ENCODE measurements around the gene TSTD2.

Gene TSTD2

DNA sequence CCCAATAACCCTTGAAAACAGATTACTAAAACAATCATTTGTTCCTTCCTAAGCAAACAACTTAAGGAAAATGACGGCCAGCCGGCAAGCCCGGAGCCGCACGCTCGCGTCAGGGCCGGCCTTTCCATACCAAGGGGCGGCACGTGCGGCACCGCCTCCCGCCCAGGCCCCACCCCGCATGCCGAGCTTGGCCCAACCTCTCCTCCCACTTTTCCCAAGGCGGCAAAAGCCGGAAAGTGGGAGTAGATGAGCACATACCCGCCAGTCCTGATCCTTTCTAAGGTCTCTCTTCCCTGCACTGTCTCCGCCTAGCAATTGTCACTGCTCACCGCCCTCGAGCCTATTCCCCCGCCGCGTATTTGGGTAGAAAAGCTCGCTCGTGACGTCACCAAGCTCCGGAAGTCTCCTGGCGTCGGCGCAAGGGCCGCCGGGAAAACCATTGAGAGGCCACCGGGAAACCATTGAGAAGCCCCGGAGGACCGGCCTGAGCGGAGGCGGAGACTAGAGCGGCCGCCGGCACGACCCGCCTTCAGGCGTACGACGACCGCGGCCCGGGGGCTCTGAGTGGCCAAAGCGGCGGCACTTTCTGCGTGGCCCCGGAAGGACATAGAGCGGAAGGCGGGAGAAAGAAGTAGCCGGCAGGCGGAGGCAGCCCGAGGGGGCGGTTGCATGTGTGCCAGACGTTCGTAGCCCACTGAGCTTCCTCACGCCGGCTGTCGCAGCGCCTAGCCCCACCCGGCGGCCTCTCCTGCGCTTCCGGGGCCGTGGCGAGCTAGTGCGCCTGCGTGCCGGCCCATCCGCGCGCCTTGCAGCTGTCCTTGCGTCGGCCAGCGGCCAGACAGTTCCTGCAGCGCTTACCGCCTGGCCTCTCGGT is at the start of gene TSTD2, which contains the start of gene NCBP1:
TSTD2 (minus strand) TSS at position 384 of the 874 bp plus-strand sequence. CDS start 5,806 bp downstream, outside the sequence.
NCBP1 (plus strand) TSS at position 837 of the 874 bp plus-strand sequence. CDS start 61 bp downstream, outside the sequence.
- DNase-seq (ENCODE audit: low spot score) = peak; percentile 98

DNA sequence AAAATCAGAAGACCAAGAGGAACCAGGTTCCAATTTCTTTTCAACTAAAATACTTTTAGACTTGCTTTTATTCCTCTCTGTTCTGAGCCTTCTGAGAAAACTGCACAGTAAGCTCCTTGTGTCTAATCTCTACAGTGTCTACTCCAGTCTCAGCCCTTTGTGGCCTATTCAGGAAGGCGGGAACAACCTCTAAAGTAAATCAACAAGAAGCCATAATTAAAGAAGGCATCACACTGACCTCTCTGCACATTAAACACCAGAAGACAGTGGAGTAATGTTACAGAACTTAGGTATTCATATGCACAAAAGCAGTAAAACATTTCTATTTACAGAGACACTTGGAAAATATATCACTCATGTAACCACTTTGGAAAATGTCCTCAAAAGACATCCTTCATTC is 49.1 kb upstream of the TSTD2 start:
- no peak for DNase-seq (ENCODE audit: low spot score)

DNA sequence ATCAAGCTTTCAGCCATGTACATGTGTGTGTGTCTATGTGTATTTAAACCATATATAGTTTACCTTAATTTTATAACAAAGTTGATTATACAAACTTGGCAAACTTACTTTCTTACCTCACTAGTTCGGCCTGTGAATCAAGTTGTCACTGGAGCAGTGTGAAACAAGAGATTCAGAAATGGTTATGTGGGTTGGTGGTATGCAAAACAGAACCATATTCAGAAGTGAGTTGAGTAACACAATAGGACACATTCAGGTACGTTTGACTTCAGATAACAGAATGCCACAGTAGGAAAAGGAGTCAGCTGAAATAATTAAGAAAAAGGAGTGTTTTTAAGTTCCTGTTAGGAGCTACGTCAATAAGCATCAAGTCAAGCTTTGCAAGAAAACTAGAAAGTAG is 42.5 kb upstream of the TSTD2 start:
- no peak for DNase-seq (ENCODE audit: low spot score)

DNA sequence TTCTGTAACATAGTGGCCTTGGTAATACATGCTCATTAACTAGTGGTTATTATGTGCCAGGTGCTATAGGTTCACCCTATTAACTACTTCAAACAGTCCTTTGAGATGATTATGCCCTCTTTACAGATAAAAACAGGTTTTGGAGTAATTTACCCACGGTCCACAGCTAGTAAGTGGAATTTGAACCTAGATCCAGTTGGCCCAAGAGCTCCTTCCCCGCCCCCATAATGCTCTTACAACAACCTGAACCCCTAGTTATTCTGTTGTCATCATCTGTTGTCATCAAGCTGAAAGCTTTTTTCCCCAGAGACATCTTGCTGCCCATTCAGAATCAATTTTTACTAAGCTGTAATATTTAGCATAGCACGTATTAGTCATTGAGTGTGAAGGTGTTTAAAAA is 40.8 kb upstream of the TSTD2 start:
- no peak for DNase-seq (ENCODE audit: low spot score)

DNA sequence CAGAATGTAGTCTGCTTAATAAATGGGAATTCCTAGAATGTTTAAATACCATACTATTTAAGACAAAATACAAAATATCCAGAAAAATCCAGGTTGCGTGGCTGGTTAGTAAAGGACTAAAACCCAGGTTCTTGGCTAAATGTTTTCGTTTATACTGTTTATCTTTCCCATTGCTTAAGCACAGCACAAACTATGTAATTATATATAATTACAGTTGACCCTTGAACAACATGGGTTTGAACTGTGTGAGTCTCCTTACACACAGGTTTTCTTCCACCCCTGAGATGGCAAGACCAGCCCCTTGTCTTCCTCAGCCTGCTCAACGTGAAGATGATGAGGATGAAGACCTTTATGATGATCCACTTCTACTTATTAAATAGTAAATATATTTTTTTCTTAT is 39.2 kb upstream of the TSTD2 start:
- DNase-seq (ENCODE audit: low spot score) = no peak

DNA sequence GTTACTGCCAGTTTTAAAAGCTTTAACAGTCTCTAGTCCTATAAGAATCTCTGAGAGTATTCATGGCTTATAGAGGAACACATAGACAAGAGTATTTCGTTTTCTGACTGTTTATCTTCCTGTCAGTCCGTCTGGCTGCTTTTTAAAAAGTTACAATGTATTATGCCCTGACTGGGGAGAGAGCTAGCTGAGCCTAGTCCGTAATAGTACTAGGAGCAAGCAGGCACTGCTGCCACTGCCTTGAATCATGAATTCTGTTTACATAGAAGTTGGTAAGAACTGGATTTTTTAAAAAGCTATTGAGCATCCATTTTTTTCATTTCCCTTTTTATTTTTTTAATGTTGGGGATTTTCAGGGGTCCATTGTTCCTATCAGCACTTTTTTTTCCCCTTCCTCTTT is 37.4 kb upstream of the TSTD2 start:
- no peak for DNase-seq (ENCODE audit: low spot score)

DNA sequence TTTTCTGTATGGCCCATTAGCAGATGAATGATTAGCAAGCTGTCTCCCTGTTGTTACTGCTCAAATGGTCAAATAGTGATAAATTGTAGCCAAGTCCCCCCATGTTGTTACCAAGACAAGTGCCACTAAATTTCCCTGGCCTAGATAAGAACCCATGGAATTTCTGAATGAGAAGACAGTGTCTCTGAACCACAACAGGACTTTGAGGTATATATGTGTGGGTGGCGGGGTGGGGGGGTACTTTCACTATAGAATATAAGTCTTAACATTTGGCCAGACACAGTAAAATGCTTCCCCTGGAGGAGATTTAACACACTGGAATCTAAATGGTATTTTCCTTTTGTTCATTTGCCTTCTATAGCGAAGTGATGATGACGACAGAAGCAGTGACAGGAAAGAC is 35.3 kb upstream of the TSTD2 start:
- no peak for DNase-seq (ENCODE audit: low spot score)

DNA sequence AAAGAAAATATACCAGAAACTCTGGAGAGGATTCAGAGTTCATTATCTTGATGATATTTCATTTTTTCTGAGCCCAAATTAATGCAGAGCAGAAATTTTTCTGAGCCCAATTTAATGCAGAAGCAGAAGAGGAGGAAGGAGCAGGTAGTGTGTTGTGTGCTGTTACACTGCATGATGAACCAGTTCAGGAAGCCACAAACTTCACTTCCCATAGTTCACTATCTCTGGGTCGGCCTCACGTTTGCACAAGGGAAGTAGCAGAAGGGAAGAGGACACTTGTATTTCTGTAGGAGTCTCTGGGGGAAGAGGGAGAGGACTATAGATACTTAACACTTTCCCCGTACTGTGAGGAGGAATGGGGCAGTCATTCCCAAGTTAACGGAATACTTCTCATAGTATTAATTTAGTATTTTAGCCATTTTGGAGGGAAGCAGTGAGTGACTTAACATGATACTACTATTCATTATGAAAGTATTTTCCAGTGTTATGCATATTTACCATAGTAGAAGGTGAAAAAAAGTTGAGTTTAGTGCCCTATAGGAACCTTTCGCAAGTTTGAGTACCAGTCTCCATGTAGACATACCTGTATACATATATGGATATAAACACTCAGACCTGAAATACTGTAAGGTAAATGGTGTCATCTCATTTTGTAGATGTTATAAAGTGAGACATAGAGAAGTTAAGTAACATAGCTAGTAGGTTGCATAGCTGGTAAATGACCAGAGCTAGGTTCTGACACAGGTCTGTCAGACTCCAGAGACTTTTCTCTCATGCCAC is 33.9 kb upstream of the TSTD2 start:
- no peak for DNase-seq (ENCODE audit: low spot score)

DNA sequence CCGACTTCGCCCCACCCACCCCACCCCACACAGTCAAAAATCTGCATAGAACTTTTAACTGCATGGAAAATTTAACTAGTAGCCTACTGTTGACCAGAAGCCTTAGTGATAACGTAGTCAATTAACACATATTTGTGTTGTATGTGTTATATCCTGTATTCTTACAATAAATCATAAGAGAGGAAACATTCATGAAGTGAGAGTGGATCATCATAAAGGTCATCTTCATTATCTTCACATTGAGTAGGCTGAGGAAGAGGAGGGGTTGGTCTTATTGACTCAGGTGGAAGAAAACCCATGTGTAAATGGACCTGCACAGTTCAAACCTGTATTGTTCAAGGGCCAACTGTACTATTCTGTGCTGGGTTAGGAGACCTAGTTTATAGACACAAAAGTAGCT is 32.6 kb upstream of the TSTD2 start:
- no peak for DNase-seq (ENCODE audit: low spot score)

DNA sequence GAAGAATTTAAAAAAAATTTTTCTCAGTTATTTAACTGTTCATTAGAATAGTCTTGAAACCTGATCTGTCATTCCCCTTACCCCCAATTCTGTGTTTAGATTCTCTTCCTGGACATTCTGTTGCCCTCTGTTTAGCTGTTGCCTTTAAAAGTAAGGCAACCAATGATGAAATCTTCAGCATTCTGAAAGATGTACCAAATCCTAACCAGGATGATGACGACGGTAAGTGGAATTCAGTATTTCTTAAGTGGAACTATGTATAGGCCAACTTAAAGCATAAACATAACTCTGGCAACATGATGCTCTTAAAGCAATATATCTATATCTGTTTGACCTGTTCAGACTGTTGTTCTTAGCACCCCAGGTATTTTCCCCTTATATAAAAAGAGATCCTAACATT is 27.7 kb upstream of the TSTD2 start:
- no peak for DNase-seq (ENCODE audit: low spot score)

DNA sequence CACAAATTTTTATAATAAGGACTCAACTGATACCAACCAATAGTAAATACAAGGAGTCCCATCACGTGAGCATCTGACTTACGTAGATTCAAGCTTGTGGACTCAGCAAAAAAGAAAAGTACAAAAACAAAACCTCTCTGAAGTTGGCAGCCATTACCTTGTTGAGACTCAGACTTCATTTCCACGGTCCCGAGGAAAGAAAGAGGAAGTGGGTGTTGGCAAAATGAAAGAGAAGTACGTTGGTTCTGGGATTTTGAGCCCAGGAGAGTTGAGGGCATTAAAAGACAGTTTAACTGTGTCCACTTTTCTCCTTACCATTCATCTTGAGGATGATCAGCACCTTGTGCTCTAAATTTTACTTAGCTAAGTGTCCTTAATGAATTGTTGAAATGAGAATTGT is 27.2 kb upstream of the TSTD2 start:
- no peak for DNase-seq (ENCODE audit: low spot score)

DNA sequence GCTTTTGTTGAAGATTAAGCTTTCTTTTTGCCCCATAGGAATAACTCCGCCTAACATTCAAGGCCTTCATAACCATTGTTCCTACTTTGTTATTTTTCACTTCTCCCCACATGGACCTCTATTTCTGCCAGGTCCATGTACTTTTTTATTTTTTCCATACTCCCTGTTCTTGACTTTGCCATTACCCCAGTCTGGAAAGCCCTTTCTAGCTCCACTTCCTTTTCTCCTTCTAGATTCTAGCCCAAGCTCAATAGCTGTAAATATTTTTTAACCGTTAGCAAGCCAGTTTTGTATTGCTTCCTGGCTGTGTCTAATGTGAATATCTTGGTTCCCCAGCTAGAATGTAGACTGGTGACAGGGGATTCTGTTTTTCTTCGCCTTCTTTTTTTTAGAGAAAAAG is 26.6 kb upstream of the TSTD2 start:
- no peak for DNase-seq (ENCODE audit: low spot score)

DNA sequence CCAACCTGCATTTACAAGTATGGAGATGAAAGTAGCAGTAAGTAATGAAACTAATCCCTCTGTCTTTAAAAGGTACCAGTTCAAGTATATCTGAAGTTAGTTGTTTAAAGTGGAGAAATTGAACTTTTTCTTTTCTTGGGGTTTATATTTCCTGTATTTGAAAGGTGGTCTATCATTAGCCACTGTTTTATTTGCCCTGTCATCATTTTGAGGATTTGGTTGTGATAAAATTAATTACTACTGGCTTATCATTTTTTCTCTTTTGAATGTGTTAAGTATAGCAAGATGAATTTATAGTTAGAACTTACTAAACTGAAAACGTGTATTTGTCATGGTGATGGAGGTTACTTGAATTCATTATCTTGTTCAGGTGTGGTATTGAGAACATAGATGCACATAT is 25.5 kb upstream of the TSTD2 start:
- DNase-seq (ENCODE audit: low spot score) = no peak

DNA sequence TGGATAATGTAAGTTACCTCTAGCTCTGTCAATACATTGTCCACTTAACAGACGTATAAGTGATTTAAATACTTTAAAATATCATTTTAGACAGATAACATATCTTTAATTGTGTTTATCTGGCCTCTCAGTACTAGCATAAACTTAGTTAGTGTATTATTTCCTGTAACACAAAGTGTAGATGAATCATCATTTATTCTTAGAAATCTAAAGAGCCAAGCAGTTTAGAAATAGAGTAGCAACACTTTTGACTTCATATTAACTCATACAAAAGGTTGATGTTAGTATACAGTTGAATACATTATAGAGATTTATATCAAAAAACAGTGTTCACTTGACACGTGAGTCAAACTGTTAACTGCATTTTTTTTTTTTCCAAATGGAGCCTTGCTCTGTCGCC is 18.5 kb upstream of the TSTD2 start:
- no peak for DNase-seq (ENCODE audit: low spot score)

DNA sequence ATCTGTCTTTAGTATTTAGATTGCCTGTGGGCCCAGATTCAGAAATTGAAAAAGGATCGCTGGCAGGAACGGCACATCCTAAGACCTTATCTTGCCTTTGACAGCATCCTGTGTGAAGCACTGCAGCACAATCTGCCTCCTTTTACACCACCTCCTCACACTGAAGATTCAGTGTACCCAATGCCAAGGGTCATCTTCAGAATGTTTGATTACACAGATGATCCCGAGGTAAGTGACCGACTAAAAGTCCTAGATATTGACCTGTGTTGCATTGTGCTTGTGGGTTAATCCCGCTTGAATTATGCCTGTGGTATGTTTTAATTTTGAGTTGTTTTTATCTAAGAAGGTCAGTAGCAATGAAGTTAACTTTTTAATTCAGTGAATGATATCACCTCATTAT is 14.8 kb upstream of the TSTD2 start:
- DNase-seq (ENCODE audit: low spot score) = no peak

DNA sequence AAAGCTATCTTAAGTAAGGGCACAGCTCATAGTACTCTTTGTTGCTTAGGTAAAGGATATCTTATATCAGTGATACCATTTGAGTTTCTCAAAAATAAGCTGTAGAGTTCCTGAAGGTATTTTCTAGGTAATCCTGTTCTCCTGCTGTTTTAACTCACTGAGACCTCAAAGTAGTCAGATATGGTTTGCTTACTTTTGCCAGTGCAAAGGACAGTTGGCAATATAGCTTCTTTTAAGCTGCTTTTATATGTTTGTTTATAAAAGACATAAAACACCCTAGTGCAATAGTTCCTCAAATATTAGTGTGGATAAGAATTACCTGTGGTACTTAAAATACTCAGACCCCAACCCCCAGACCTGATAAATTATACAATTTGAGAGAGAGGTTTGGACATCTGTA is 12.6 kb upstream of the TSTD2 start:
- no peak for DNase-seq (ENCODE audit: low spot score)

DNA sequence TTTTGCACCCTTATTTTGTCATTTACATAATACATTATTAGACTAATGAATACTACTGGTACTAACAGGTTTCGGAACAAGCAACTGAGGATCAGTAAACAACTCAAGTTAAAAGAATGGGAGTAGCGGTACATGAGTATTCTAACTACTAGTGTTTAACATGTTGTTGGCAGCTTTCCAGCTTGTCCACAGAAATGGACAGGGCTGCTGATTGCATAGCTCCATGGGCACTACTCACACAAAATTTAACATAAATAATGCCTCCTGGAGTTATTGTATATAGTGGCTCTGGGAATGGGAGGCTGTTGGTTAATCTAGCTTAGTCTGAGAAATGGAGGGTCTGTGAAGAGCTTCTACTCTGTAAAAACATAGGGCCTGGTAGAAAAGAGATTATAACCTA is 7.2 kb upstream of the TSTD2 start:
- DNase-seq (ENCODE audit: low spot score) = no peak

DNA sequence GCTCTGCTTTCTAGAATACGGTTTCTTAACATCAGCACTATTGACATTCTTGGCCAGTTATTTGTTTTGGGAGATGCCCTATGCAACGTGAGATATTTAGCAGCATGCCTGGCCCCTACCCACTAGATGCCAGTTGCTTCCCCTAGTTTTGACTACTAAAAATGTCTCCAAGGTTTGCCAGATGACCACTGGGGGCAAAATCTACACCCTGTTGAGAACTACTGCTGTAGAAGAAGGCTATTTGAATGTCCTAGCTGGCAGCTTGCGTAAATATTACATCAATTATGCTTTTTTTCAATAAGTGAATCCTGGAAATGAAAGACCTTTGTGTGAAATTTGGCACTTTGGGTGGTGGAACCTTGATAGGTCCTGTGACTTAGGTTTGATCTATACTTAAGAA is 5.5 kb upstream of the TSTD2 start:
- no peak for DNase-seq (ENCODE audit: low spot score)

DNA sequence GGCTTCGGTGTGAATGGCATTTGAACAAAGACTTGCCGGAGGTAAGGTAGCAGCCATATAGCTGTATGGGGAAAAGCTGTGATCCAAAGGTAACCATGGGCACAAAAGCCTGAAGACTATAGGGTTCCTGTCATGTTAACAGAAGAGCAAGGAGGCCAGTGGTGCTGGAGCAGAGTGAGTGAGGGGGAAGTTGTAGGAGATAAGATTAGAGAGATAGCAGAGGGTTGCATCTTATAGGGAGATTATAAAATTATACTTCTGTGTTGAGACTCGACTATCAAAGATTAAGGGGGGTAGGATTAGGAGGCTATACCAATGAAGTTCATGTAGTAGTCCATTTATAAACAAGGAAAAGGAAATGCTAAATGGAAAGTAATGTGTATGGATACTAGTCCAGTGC is 3.7 kb upstream of the TSTD2 start:
- DNase-seq (ENCODE audit: low spot score) = no peak

DNA sequence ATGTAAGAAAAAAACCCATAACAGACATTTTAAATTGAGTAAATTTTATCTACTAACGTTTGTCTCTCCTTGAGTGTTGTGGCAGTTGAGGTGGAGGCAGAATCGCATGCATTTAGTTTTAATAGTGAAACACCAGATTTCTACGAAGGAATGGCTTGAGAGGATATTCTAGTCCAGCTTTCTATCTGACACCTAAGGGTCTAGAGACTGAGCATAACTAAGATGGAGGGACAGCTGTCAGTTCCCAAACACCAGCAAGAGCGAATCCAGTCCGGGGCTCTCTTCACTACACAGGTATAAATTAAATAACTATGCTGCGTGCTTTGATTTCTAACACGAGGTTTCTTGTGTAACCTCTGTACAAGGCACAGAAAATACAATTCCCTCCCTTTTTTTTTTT is 1.9 kb upstream of the TSTD2 start:
- no peak for DNase-seq (ENCODE audit: low spot score)

DNA sequence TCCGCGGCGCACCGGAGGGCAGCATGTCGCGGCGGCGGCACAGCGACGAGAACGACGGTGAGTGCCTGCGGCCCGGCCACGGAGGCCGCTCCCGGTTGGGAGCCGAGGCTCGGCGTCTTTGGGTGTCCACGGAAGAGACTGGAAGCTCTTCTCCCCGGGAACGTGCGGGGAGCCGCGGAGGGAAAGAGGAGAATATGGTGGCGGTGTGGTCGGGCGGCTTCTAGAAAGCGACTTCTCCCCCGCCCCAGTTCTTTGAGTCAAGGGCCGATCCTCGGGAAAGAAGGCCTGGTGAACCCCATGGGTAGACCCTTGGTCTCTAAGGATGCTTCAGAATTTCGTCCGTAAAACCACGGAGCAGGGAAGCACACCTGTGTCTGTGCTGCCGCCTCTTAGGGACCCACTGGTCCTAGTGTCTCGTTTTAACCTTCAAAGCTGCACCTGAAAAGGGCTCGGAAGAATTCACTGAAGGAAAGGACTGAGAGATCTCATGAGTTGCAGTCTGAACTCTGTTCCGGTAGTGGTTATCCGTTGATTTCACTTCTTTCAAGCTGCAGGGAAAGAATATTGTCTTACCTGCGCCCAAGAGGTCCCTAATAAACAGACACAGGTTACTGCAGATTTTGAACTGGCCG is 807 bp upstream of the TSTD2 start:
- DNase-seq (ENCODE audit: low spot score) = no peak

DNA sequence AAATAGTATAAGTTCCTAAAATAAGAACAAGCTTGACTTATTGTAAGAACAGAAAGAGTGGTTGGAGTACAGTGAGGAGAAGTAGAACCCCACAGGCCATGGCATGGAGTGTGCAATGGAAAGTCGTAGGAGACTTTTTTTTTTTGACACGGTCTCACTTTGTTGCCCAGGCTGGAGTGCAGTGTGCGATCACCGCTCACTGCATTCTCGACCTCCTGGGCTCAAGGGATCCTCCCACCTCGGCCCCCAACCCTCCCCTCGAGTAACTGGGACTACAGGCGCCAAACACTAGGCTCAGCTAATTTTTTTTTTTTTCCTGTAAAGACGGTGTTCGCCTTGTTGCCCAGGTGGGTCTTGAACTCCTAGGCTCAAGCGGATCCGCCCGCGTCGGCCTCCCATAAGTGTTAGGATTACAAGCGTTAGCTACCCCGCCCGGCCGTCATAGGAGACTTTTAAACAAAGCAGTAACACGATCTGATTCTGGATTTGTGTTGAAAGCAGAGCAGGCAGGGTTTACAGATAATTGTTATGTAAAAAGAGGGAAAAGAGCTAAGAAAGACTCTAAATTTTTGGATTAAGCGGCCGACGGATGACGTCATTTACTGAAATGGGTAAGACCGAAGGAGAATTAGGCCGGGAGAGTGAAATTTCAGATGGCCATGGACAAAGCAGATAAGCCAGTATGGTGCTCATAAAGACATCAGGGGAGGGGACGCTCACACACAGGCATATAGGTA is 752 bp downstream of the TSTD2 start:
- no peak for DNase-seq (ENCODE audit: low spot score)
